Trophoblast cell (in vitro differentiated cells and primary cell): ENCODE data around the gene TRIM63.
A peak's percentile ranks its signal among the peaks of the same experiment; 100 is the strongest.

ENCODE experiments used
- DNase-seq, 2 donors: peaks; one replicate each; pipeline ENCODE4 v3.0.0-alpha.2; 2016
- H2AFZ ChIP-seq: 2 replicates; pipeline ENCODE4 v1.6.1; 2013; ENCODE audit warnings: low read length, moderate library complexity, mild to moderate bottlenecking; ENCODE audit not compliant: insufficient read depth, poor library complexity
- H2AK5ac ChIP-seq: 2 replicates; pipeline ENCODE4 v1.6.1; 2013; ENCODE audit warnings: mild to moderate bottlenecking, low read length
- H2BK120ac ChIP-seq: 2 replicates; pipeline ENCODE4 v1.6.1; 2013; ENCODE audit warnings: low read length, mild to moderate bottlenecking, moderate library complexity; ENCODE audit not compliant: insufficient read depth, poor library complexity
- H2BK12ac ChIP-seq: 2 replicates; pipeline ENCODE4 v1.6.1; 2013; ENCODE audit warnings: mild to moderate bottlenecking, low read length, moderate library complexity
- H2BK5ac ChIP-seq: 2 replicates; pipeline ENCODE4 v1.6.1; 2013; ENCODE audit warnings: low read length, low read depth, moderate library complexity, mild to moderate bottlenecking; ENCODE audit not compliant: poor library complexity
- H3K14ac ChIP-seq: 2 replicates; pipeline ENCODE4 v1.6.1; 2013; ENCODE audit warnings: mild to moderate bottlenecking, low read length
- H3K18ac ChIP-seq: 2 replicates; pipeline ENCODE4 v1.6.1; 2013; ENCODE audit warnings: mild to moderate bottlenecking, low read length
- H3K23ac ChIP-seq: 2 replicates; pipeline ENCODE4 v1.6.1; 2013; ENCODE audit warnings: low read length
- H3K27ac ChIP-seq: 2 replicates; pipeline ENCODE4 v1.5.1; 2013; ENCODE audit warnings: low read depth, mild to moderate bottlenecking, inconsistent platforms, low read length, moderate library complexity
- H3K27me3 ChIP-seq: 2 replicates; pipeline ENCODE4 v1.6.1; 2013; ENCODE audit warnings: inconsistent platforms, mild to moderate bottlenecking, low read length, moderate library complexity; ENCODE audit not compliant: insufficient read depth
- H3K36me3 ChIP-seq, 2 experiments: 1 replicate in 1 of 2; 2 replicates in 1 of 2; pipeline ENCODE4 v1.6.1; 2013; ENCODE audit warnings: low read length in 2 of 2, mild to moderate bottlenecking in 2 of 2, moderate library complexity in 1 of 2; ENCODE audit not compliant: insufficient read depth in 2 of 2, control insufficient read depth in 1 of 2
- H3K4ac ChIP-seq: 2 replicates; pipeline ENCODE4 v1.6.1; 2013; ENCODE audit warnings: low read depth, mild to moderate bottlenecking, low read length, moderate library complexity
- H3K4me1 ChIP-seq, 2 experiments: 1 replicate in 1 of 2; 2 replicates in 1 of 2; pipeline ENCODE4 v1.6.1; 2013; ENCODE audit warnings: low read length in 2 of 2, mild to moderate bottlenecking in 2 of 2, moderate library complexity in 1 of 2; ENCODE audit not compliant: insufficient read depth in 2 of 2, control insufficient read depth in 1 of 2
- H3K4me2 ChIP-seq: 2 replicates; pipeline ENCODE4 v1.6.1; 2013; ENCODE audit warnings: inconsistent platforms, mild to moderate bottlenecking, low read length, moderate library complexity
- H3K4me3 ChIP-seq: 2 replicates; pipeline ENCODE4 v1.5.1; 2013; ENCODE audit warnings: mild to moderate bottlenecking, low read depth, low read length, inconsistent platforms
- H3K79me1 ChIP-seq: one replicate; pipeline ENCODE4 v1.6.1; 2013; ENCODE audit warnings: low read length
- H3K79me2 ChIP-seq: 2 replicates; pipeline ENCODE4 v1.6.1; 2013; ENCODE audit warnings: low read length, mild to moderate bottlenecking; ENCODE audit not compliant: control insufficient read depth, insufficient read depth, poor library complexity
- H3K9ac ChIP-seq: 2 replicates; pipeline ENCODE4 v1.6.1; 2013; ENCODE audit warnings: mild to moderate bottlenecking, low read length
- H3K9me3 ChIP-seq: 2 replicates; pipeline ENCODE4 v1.6.1; 2013; ENCODE audit warnings: low read depth, mild to moderate bottlenecking, control low read depth, inconsistent platforms, low read length; ENCODE audit not compliant: insufficient read depth
- H4K12ac ChIP-seq: 2 replicates; pipeline ENCODE4 v1.6.1; 2013; ENCODE audit warnings: low read depth, mild to moderate bottlenecking, low read length, moderate library complexity
- H4K8ac ChIP-seq: 2 replicates; pipeline ENCODE4 v1.6.1; 2013; ENCODE audit warnings: low read depth, mild to moderate bottlenecking, low read length, moderate library complexity
- H4K91ac ChIP-seq: one replicate; pipeline ENCODE4 v1.6.1; 2013; ENCODE audit warnings: low read depth, mild to moderate bottlenecking, low read length, moderate library complexity
- WGBS: extraction: QIAGEN DNeasy Blood & Tissue Kit; methylation state at CpG from one replicate; pipeline ENCODE4 v1.1.7; 2013; ENCODE audit warnings: missing lambda C conversion rate; ENCODE audit not compliant: insufficient read length, insufficient coverage; ENCODE audit errors: extremely low coverage; 5-methylcytosine and 5-hydroxymethylcytosine counted together

TRIM63 gene

GRCh38 chr1:26014179-26014578, 53.3 kb downstream of the TRIM63 start:
- H2AK5ac ChIP-seq = no peak overlapping the region

GRCh38 chr1:26012864-26013263, 54.6 kb downstream of the TRIM63 start:
- Histone ChIP-seq H3K4me1 (peaks cover 8 to 12% of the 10 kb centered on the region in 2 experiments), H3K4me3 (no peak overlapping the region), H3K4me2 (no peak overlapping the region), H2BK120ac (no peak overlapping the region), H4K91ac (no peak overlapping the region), H3K9me3 (no peaks in the 10 kb centered on the region), H2BK12ac (no peak overlapping the region), H3K79me2 (no peaks in the 10 kb centered on the region), H3K79me1 (no peaks in the 10 kb centered on the region), H2AFZ (no peak overlapping the region), H3K36me3 (no peaks in the 10 kb centered on the region), H3K14ac (no peak overlapping the region), H3K27me3 (no peaks in the 10 kb centered on the region), H3K9ac (no peak overlapping the region), H3K23ac (no peak overlapping the region), H4K12ac (no peak overlapping the region), H4K8ac (no peak overlapping the region), H3K18ac (no peak overlapping the region), H3K4ac (no peak overlapping the region), H2AK5ac (no peak overlapping the region), H3K27ac (no peak overlapping the region), H2BK5ac (no peak overlapping the region)
- no CpG with 5 or more reads among the region's 3 CpGs for WGBS
- no peak for DNase-seq

More at GRCh38 chr1:26014179-26014578, 53.3 kb downstream of the TRIM63 start:
- no peak for DNase-seq
- no peak overlapping the region for H3K14ac ChIP-seq
- H2AFZ ChIP-seq = no peak overlapping the region
- H3K79me2 ChIP-seq = no peaks in the 10 kb centered on the region
- H3K79me1 ChIP-seq = no peaks in the 10 kb centered on the region
- H3K9me3 ChIP-seq = no peaks in the 10 kb centered on the region
- no peak overlapping the region for H4K8ac ChIP-seq
- H2BK5ac ChIP-seq = no peak overlapping the region
- H3K27ac ChIP-seq = no peak overlapping the region
- no peak overlapping the region for H4K91ac ChIP-seq
- H3K23ac ChIP-seq = no peak overlapping the region
- no peaks in the 10 kb centered on the region for H3K27me3 ChIP-seq
- no peak overlapping the region for H3K4me2 ChIP-seq
- H3K4me1 ChIP-seq = peaks cover 8 to 10% of the 10 kb centered on the region in 2 experiments
- H3K18ac ChIP-seq = no peak overlapping the region
- H3K9ac ChIP-seq = no peak overlapping the region
- H3K4ac ChIP-seq = no peak overlapping the region
- no peak overlapping the region for H3K4me3 ChIP-seq
- no peak overlapping the region for H4K12ac ChIP-seq
- no peaks in the 10 kb centered on the region for H3K36me3 ChIP-seq
- no peak overlapping the region for H2BK12ac ChIP-seq
- no CpG with 5 or more reads among the region's 2 CpGs for WGBS
- no peak overlapping the region for H2BK120ac ChIP-seq

GRCh38 chr1:26010825-26011224, 56.6 kb downstream of the TRIM63 start:
- Histone ChIP-seq H3K9me3 (no peaks in the 10 kb centered on the region), H2BK120ac (no peak overlapping the region), H2BK5ac (no peak overlapping the region), H3K79me1 (no peaks in the 10 kb centered on the region), H3K9ac (no peak overlapping the region), H3K18ac (no peak overlapping the region), H3K14ac (no peak overlapping the region), H4K12ac (no peak overlapping the region), H3K27me3 (no peaks in the 10 kb centered on the region), H2AFZ (no peak overlapping the region), H4K8ac (no peak overlapping the region), H2BK12ac (no peak overlapping the region), H3K79me2 (no peaks in the 10 kb centered on the region), H3K27ac (no peak overlapping the region), H2AK5ac (no peak overlapping the region), H4K91ac (no peak overlapping the region), H3K36me3 (no peaks in the 10 kb centered on the region), H3K4me1 (peaks cover 0 to 2% of the 10 kb centered on the region in 2 experiments), H3K4ac (no peak overlapping the region), H3K23ac (no peak overlapping the region), H3K4me3 (no peak overlapping the region), H3K4me2 (no peak overlapping the region)
- no CpG with 5 or more reads among the region's 3 CpGs for WGBS
- DNase-seq = peak in 1 of 2 donors; percentile 32

- no peak overlapping the region for H3K4me3 ChIP-seq
- H3K18ac ChIP-seq = no peak overlapping the region
- no peak overlapping the region for H2BK5ac ChIP-seq
- H3K36me3 ChIP-seq = no peaks in the 10 kb centered on the region
- no peak overlapping the region for H2AFZ ChIP-seq
- H2AK5ac ChIP-seq = no peak overlapping the region
- H4K91ac ChIP-seq = no peak overlapping the region
- H2BK12ac ChIP-seq = no peak overlapping the region
- H3K14ac ChIP-seq = no peak overlapping the region
- H3K23ac ChIP-seq = no peak overlapping the region
- H4K8ac ChIP-seq = no peak overlapping the region
- peaks cover 0 to 2% of the 10 kb centered on the region in 2 experiments for H3K4me1 ChIP-seq
- no peaks in the 10 kb centered on the region for H3K79me2 ChIP-seq
- H3K9me3 ChIP-seq = no peaks in the 10 kb centered on the region
- H3K79me1 ChIP-seq = no peaks in the 10 kb centered on the region
- no peak overlapping the region for H2BK120ac ChIP-seq
- no peaks in the 10 kb centered on the region for H3K27me3 ChIP-seq
- WGBS = no CpG with 5 or more reads among the region's 6 CpGs
- no peak overlapping the region for H3K4me2 ChIP-seq
- no peak overlapping the region for H3K9ac ChIP-seq
- no peak overlapping the region for H3K27ac ChIP-seq
- peak; percentile 56 to 69 for DNase-seq
- H4K12ac ChIP-seq = peak overlapping the region; percentile 23
- H3K4ac ChIP-seq = no peak overlapping the region
Measured at GRCh38 chr1:26009796-26010447, 57.5 kb downstream of the TRIM63 start.
